AG20443 (cell line): ENCODE results near the gene SH3D21.
A peak's percentile ranks its signal among the peaks of the same experiment; 100 is the strongest.

Experiments used
- DNase-seq: peaks from one replicate; pipeline ENCODE4 v3.0.0; 2012; ENCODE audit warnings: low spot score, mixed read lengths

SH3D21 gene

GRCh38 chr1:36303650-36304360 lies 2.4 kb upstream of the SH3D21 start:
- DNase-seq = no peak

GRCh38 chr1:36304521-36304920 lies 1.6 kb upstream of the SH3D21 start:
- DNase-seq = no peak

GRCh38 chr1:36304970-36305914 lies 926 bp upstream of the SH3D21 start:
- DNase-seq = no peak

DNA sequence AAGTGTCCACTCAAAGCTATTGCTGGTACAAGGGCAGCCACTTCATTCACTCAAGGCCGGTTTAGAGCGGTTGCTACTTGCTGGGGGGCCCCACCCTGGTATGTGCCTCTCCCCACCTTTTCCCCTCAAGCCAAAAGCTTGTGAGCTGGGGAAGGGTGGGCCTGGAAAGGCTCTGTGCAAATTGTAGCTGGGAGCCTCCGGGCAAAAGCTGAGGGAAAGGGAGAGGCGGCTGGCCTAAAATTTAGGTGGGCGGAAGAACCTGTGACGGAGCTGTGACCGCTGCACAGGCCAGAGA lies 306 bp upstream of the SH3D21 start:
- DNase-seq = no peak

- peak; percentile 98 for DNase-seq
These were observed 811 bp downstream of the SH3D21 start for GRCh38 chr1:36306902-36307456.

DNA sequence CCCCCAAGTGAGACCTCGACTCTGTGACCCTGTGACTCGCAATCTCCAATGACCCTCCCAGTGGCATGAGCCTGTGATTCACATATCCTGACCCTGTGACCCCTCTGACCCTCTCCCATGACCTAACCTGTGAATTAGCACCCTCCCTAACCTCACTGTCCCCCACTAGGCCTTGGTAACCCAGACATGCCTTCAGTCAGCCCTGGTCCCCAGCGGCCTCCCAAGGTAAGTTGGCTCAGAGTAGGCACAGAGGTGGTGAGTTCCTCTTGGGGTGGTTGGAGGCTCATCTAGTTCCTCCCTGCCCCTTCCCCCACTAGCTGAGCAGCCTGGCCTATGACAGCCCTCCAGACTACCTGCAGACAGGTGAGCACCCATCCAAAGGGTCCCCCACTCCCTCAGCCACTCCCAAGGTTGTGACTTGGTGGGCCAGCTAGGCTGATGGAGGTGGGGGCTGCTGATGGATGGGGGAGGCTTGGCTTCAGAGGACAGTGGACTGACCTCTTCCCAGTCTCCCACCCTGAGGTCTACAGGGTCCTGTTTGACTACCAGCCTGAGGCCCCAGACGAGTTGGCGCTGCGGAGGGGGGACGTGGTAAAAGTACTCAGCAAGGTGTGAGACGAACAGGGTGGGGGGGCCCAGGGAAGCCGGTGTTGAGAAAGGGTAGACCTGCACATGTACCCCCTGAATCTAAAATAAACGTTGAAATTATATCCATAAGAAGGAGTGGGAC lies 1.6 kb downstream of the SH3D21 start:
- no peak for DNase-seq

- DNase-seq = no peak
These were observed 3.2 kb downstream of the SH3D21 start for GRCh38 chr1:36309397-36309796.

GRCh38 chr1:36320291-36320761 lies 14.2 kb downstream of the SH3D21 start:
- DNase-seq = no peak

GRCh38 chr1:36320767-36321118 lies 14.6 kb downstream of the SH3D21 start:
- no peak for DNase-seq

DNA sequence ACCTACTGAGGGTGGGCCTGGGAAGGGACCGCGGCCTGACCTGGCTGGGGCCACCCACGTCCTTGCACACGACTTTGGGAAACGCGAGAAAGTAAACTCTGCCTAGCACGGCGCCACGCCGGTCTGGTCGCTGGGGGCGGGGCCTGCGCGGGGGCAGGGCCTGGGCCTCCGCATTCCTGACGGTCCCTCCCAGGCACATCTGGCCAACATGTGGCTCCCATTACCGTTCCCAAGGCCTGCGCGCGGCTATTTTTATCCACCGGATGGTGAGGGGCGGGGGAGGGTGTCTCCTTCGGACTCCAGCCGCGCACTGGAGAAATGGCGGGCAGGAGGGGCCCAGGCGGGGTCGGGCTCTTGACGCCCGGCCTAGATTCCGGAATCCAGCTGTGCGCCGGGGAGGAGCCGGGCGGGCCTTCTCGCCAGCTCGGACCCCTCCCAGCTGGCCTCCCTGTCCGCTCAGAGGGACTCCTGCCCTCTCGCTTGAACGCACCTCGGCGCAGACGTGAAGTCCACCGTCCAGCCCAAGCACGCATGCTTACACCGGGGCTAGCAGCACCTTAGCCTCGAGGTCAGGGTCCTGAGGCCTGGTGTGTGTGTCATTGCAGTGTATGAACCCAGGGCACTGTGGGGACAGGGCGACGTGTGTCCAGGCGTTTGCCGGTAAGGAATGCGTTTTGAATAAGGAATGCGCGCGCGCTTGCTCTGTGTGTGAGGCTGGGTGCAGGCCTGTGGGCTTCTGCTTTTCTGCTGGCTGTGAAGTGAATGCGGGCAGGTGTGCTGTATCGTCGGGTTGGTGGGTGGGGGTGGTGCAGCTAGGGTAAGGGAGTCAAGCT lies 15.2 kb downstream of the SH3D21 start:
- DNase-seq = peak; percentile 95

GRCh38 chr1:36322041-36322785 lies 16.0 kb downstream of the SH3D21 start:
- DNase-seq = peak; percentile 47

DNA sequence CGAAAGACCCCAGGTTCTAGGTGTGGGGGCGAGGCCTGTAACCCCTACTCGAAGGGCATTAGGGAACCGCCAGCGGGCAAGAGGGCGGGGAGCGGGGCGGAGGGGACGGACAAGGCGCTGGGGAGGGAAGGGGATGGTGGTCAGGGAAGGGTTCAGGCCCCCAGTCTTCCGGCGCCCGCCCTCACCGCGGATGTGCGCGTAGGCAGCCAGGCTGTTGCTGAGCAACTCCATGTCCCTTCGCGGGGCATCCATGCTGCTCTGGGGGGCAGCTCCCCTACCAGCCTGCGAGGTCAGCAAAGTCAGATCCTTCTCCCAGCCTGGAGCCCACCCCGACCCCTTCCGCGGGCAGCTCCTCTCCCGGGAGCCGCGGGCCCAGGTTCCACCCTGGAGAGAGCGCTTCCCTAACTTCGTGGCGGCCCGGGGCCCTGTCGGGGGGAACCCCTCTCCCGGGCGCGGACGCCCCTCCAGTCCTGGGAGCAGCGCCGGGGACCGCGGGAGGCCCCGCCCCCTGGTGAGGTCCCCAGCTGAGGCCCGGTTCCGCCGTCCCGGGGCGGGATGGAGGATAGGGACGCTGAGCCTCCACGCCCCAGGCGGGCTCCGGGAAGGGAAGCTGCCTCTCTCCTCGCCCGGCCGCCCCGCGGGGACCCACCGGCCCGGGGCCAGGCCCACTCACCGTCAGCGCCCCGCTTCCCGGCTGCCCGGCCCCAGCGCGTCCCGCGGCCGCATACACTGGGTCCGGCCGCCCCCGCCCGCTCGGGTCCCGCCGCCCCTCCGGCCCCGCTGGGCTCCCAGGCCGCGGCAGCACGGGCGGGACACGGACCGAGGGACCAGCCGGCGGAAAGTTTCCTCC lies 16.8 kb downstream of the SH3D21 start:
- peak; percentile 68 for DNase-seq

DNA sequence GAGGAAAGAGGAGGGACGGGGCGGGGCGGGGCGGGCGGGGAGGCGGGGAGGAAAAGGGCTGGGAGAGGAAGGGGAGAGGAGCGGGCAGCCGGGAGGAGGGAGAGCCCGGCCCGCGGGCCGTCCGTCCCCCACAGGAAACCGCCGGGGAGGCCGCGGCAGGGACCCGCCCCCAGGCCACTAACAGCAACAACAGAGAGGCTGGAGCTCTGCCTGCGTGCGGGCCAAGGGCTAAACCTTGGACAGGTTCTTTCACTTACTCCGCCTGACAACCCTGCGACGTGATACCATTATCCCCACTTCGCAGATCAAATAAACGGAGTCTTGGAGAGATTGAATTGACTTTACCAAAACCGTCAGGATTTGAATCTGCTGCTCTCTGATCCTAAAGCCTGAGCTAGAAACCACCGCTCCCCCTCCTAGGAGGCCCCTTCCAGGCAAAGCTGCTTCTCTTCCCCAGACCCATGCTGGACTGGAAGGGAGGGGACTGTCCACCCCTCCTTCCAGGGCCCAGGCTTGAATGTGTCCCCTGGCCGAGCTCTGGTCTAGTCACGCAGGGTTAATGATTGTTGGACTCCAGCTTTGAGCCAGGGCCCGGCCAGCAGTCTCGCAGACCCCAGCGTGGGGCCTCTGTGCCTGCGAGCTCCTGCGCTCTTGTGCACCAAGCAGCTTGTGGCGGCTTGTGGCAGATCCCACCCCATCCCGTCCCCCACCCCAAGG lies 17.6 kb downstream of the SH3D21 start, which contains the start of gene EVA1B:
TSS of gene EVA1B (minus strand) at position 10 of the 717 bp plus-strand sequence. CDS start 608 bp downstream, outside the sequence.
- DNase-seq = peak; percentile 90

DNA sequence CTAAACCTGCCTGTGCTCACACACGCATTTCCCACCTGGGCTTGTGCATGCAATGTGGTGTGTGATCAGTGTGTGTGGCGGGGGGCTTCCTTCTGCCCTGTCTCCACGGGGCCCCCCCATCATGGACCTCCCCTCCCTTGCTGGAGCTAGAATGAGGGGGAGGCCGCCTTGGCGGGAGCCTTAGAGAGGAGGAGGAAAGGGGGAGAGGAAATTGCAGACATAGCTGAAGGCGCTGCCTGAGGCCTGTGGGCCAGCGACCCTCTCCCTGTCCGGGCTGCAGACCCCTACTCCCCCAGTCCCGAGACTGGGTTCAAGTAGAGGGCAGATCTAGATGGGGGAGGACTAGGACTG lies 18.2 kb downstream of the SH3D21 start:
- no peak for DNase-seq

DNA sequence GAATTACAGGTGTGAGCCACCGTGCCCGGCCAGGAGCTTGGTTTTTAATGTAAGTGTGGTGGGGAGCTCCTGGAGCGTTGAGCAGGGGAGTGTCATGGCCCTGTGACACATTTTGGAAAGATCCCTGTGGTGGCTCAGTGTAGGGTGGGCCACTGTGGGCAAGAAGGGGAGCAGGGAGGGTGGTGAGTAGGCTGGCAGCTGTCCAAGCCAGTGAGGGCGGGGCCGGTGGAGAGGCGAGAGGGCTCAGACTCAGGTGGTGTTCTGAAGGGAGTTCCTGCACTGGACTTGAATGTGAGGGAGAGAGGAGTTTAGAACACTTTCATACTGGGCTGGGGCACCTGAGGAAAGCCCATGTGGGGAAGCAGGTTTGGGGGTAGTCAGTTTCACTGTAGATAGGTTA lies 20.3 kb downstream of the SH3D21 start:
- DNase-seq = no peak

GRCh38 chr1:36327421-36328087 lies 21.4 kb downstream of the SH3D21 start:
- DNase-seq = peak; percentile 57

DNA sequence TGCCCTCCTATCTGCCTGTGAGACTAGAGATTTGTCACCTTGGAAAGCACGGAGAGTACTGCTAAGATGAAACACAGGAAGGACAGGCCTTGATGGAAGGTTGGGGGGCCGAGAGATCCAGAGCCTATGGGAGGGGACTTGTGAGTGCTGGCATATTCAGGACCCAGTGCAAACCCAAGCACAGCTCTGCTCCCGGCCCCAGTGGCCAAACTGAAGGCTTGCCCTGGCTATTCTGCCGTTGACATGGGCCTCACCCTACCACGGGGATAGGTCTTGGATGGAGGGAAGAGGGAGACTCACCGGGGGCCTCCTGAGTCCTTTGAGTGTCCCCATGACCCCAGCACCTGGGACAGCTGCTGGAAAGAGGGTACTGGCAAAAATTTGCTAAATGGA lies 21.9 kb downstream of the SH3D21 start:
- DNase-seq = no peak

DNA sequence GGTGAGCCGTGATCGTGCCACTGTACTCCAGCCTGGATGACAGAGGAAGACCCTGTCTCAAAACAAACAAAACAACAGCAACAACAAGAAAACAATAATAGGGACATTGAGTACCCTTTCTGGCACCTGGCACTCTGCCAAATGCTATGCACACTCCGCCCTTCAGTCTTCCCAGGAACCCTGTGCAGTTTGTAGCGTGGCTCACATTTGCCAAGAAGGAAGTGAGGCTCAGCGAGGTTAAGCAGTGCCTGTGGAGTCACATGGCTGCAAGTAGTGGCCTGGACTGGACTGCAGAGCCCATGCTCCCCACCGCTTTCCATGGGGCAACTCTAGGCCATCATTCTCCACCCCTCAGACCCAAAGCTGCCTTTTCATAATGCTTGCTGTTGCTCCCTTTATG lies 22.5 kb downstream of the SH3D21 start:
- no peak for DNase-seq

GRCh38 chr1:36329817-36330216 lies 23.6 kb downstream of the SH3D21 start:
- no peak for DNase-seq
